K562 (cell line): ENCODE results near the gene METAP2. TPM values are rescaled to one million over a fixed set of nuclear protein-coding genes. Genes with fewer than 3 reads are reported as not detected.

ENCODE experiments used
- ATAC-seq: fragments of 200-7000 bp; cut with Tn5 transposase; 3 replicates; pipeline ENCODE4 v1.9.1; 2020; ENCODE audit warnings: moderate library complexity
- BruUV-seq: library from RNA; stranded (reverse); fragments of 400-500 nt; replicated peaks from 2 replicates; lab custom pipeline; 2021; lab: Mats Ljungman, UMichigan
- CTCF ChIA-PET: fragments of 300-600 bp; formaldehyde crosslinking; extraction: SDS; loops from one replicate; lab custom pipeline; 2021; ENCODE audit warnings: low intra/inter-chr PET ratio; lab: Yijun Ruan, JAX
- POLR2A ChIA-PET: fragments of 300-600, 350-650 bp; sonication (Branson Sonifier 250); formaldehyde crosslinking; extraction: SDS; loops from one replicate; lab custom pipeline; 2021; ENCODE audit warnings: antibody characterized with exemption, inconsistent platforms; lab: Yijun Ruan, JAX
- DNase-seq, 4 experiments: peaks; one replicate each; pipeline versions ENCODE4 v3.0.0 to v3.0.0-alpha.2; 2011 to 2018; ENCODE audit warnings: low spot score in 3 of 4, mixed read lengths in 3 of 4; ENCODE audit errors: extremely low read depth in 1 of 4
- FAIRE-seq: peaks from 2 replicates; lab custom pipeline; 2011; peaks lifted over from hg19 to GRCh38; lab: Jason Lieb, UNC
- H2AFZ ChIP-seq: 2 replicates; pipeline ENCODE4 v1.6.0; 2011; ENCODE audit warnings: low read depth, low read length, control low read depth, inconsistent platforms
- H3K27ac ChIP-seq: fragments of 200-600 bp; 3 replicates; pipeline ENCODE4 v1.8.0; 2011; ENCODE audit warnings: low read depth, mild to moderate bottlenecking, control low read depth, inconsistent platforms, low read length, moderate library complexity, mixed read lengths; ENCODE audit errors: extremely low read depth
- H3K27me3 ChIP-seq, 2 experiments: fragments of 300-600 bp in 1 of 2; 2 replicates in 1 of 2; 3 replicates in 1 of 2; pipeline versions ENCODE4 v1.6.0 to v1.8.0; 2011; ENCODE audit warnings: inconsistent platforms in 2 of 2, low read length in 2 of 2, mild to moderate bottlenecking in 1 of 2, mixed read lengths in 1 of 2, moderate library complexity in 1 of 2; ENCODE audit not compliant: control insufficient read depth in 2 of 2, insufficient read depth in 2 of 2
- H3K36me3 ChIP-seq: fragments of 300-600 bp; 3 replicates; pipeline ENCODE4 v1.8.0; 2011; ENCODE audit warnings: mild to moderate bottlenecking, low read length, inconsistent platforms; ENCODE audit not compliant: control insufficient read depth, insufficient read depth
- H3K4me1 ChIP-seq, 2 experiments: fragments of 200-600 bp in 1 of 2; replicated peaks in 1 of 2; 2 replicates in 1 of 2; 3 replicates in 1 of 2; pipeline versions ENCODE4 v1.5.1 to v1.8.0; 2011; ENCODE audit warnings: inconsistent platforms in 2 of 2, low read length in 2 of 2, mild to moderate bottlenecking in 1 of 2, mixed read lengths in 1 of 2, moderate library complexity in 1 of 2; ENCODE audit not compliant: control insufficient read depth in 2 of 2, insufficient read depth in 2 of 2
- H3K4me2 ChIP-seq: 2 replicates; pipeline ENCODE4 v1.6.1; 2011; ENCODE audit warnings: low read length, control low read depth, inconsistent platforms, mixed read lengths; ENCODE audit not compliant: insufficient read depth
- H3K4me3 ChIP-seq: fragments of 200-600 bp; sonication (generic), shearing (Covaris generic); 2 replicates; pipeline ENCODE4 v1.5.1; 2016; ENCODE audit warnings: control low read depth, inconsistent platforms
- H3K79me2 ChIP-seq: fragments of 200-600 bp; 3 replicates; pipeline ENCODE4 v1.8.0; 2011; ENCODE audit warnings: low read length, inconsistent platforms; ENCODE audit not compliant: control insufficient read depth, insufficient read depth
- H3K9ac ChIP-seq, 2 experiments: 2 replicates each; pipeline versions ENCODE4 v1.6.0 to v1.6.1; 2011; ENCODE audit warnings: low read depth in 2 of 2, low read length in 2 of 2, control low read depth in 1 of 2, inconsistent platforms in 1 of 2, mild to moderate bottlenecking in 1 of 2, mixed read lengths in 1 of 2; ENCODE audit not compliant: insufficient read depth in 1 of 2
- H3K9me1 ChIP-seq: one replicate; pipeline ENCODE4 v1.6.0; 2011; ENCODE audit warnings: inconsistent platforms, mild to moderate bottlenecking, low read length, moderate library complexity; ENCODE audit not compliant: control insufficient read depth, insufficient read depth
- H3K9me3 ChIP-seq: replicated peaks from 2 replicates; pipeline ENCODE4 v1.5.1; 2011; ENCODE audit warnings: low read depth, low read length, inconsistent platforms; ENCODE audit not compliant: control insufficient read depth, insufficient read depth
- H4K20me1 ChIP-seq: replicated peaks from 2 replicates; pipeline ENCODE4 v1.6.1; 2011; ENCODE audit warnings: low read length, inconsistent platforms, mixed read lengths; ENCODE audit not compliant: control insufficient read depth, insufficient read depth
- C11orf30 ChIP-seq: fragments of 450-650 bp; IDR thresholded peaks from 2 replicates; pipeline ENCODE4 v1.6.1; 2016; ENCODE audit warnings: low read depth, mild to moderate bottlenecking
- CBFA2T2 ChIP-seq: fragments of 450-650 bp; conservative IDR thresholded peaks from 2 replicates; pipeline ENCODE4 v1.6.1; 2017; ENCODE audit warnings: mild to moderate bottlenecking
- CBX3 ChIP-seq, 2 experiments: IDR thresholded peaks; 1 replicate in 1 of 2; 2 replicates in 1 of 2; pipeline ENCODE4 v1.6.1; 2012; ENCODE audit warnings: inconsistent platforms in 2 of 2, low read length in 2 of 2, borderline replicate concordance in 1 of 2, control low read depth in 1 of 2
- LARP7 ChIP-seq: fragments of 450-650 bp; IDR thresholded peaks from 2 replicates; pipeline ENCODE4 v1.6.1; 2016
- NFE2 ChIP-seq: IDR thresholded peaks from 2 replicates; pipeline ENCODE4 v1.6.1; 2014; ENCODE audit warnings: antibody characterized with exemption, low read depth
- PRPF4 ChIP-seq: fragments of 200-400 bp; formaldehyde crosslinking; IDR thresholded peaks from one replicate; pipeline ENCODE4 v1.6.1; 2017; ENCODE audit warnings: low read length, low read depth, mild to moderate bottlenecking; ENCODE audit not compliant: insufficient read depth, poor library complexity, severe bottlenecking
- RBBP5 ChIP-seq: fragments of 200-600 bp; sonication (generic); IDR thresholded peaks from 2 replicates; pipeline ENCODE4 v1.6.1; 2012; ENCODE audit warnings: borderline replicate concordance, mild to moderate bottlenecking, low read length, control low read depth, inconsistent platforms; ENCODE audit not compliant: insufficient read depth, poor library complexity, severe bottlenecking
- RBM34 ChIP-seq: fragments of 200-400 bp; formaldehyde crosslinking; IDR thresholded peaks from 2 replicates; pipeline ENCODE4 v1.6.1; 2018; ENCODE audit warnings: low read length, borderline replicate concordance; ENCODE audit not compliant: insufficient read depth
- ZNF217 ChIP-seq: sonication (generic); formaldehyde crosslinking; IDR thresholded peaks from 2 replicates; pipeline ENCODE4 v1.8.0; 2022; ENCODE audit warnings: mild to moderate bottlenecking, missing genetic modification reagents
- WGBS: fragments of 100-300 bp; shearing (Covaris generic); methylation state at CpG from one replicate; pipeline ENCODE4 v1.1.6; 2016; ENCODE audit warnings: low coverage, mixed read lengths; ENCODE audit not compliant: insufficient coverage; ENCODE audit errors: missing lambda C conversion rate; 5-methylcytosine and 5-hydroxymethylcytosine counted together
- in situ Hi-C: fragments of 300-500 bp; cut with MboI; formaldehyde crosslinking; loops from 4 replicates; pipeline ENCODE4 v1.15.0; 2018; ENCODE audit warnings: inconsistent platforms, mixed read lengths
- intact Hi-C: fragments of 100-400 bp; cut with micrococcal nuclease; formaldehyde crosslinking; loops from 2 replicates; pipeline ENCODE4 v1.14.2; 2022
- polyA plus RNA-seq, 8 experiments: library from polyadenylated mRNA; depleted of rRNA in 4 of 8; stranded (reverse) in 5 of 8; unstranded in 3 of 8; fragments of >200 nt; fragmentation: Nextera tagmentation in 2 of 8; fragmentation: Illumina TruSeq in 1 of 8; extraction: Ambion mirVana in 2 of 8; extraction: Trizol in 1 of 8; gene quantifications; 2 replicates each; pipeline versions ENCODE4 v1.2.1 to v1.2.3, GENCODE V29; 2011 to 2014; ENCODE audit warnings: inconsistent platforms in 1 of 8, missing spikeins in 1 of 8
- total RNA-seq, 7 experiments: library from RNA; depleted of rRNA in 6 of 7; stranded (reverse); fragments of >200 nt in 6 of 7; fragmentation: Illumina TruSeq in 2 of 7; extraction: Trizol in 2 of 7; gene quantifications; 2 replicates each; pipeline versions ENCODE4 v1.2.1 to v1.2.3, GENCODE V29; 2011 to 2021; ENCODE audit warnings: low replicate concordance in 1 of 7
- TF ChIP-seq, protein P1 (sequence below): fragments of 250-450 bp; sonication (Bioruptor Pico); IDR thresholded peaks from 2 replicates; pipeline ENCODE4 v1.4.0; 2020; ENCODE audit warnings: mild to moderate bottlenecking, moderate library complexity, borderline replicate concordance
- TF ChIP-seq, protein P2 (sequence below), 2 experiments: fragments of 450-650 bp in 1 of 2; sonication (generic) in 1 of 2; formaldehyde crosslinking; conservative IDR thresholded peaks; 2 replicates each; pipeline versions ENCODE4 v1.4.0 to v1.8.1; 2020 to 2022; ENCODE audit warnings: mild to moderate bottlenecking in 1 of 2, missing genetic modification reagents in 1 of 2
- TF ChIP-seq, protein P3 (sequence below): fragments of 450-650 bp; IDR thresholded peaks from 2 replicates; pipeline ENCODE4 v1.6.1; 2014; ENCODE audit warnings: low read depth, mild to moderate bottlenecking, moderate library complexity, borderline replicate concordance
- TF ChIP-seq, protein P4 (sequence below): fragments of 250-450 bp; sonication (Bioruptor Pico); IDR thresholded peaks from 2 replicates; pipeline ENCODE4 v1.8.0; 2022; ENCODE audit warnings: moderate library complexity, mild to moderate bottlenecking, inconsistent platforms
- TF ChIP-seq, protein P5 (sequence below): fragments of 450-650 bp; formaldehyde crosslinking; IDR thresholded peaks from 2 replicates; pipeline ENCODE4 v1.4.0; 2022; ENCODE audit warnings: mild to moderate bottlenecking, moderate library complexity

Gene METAP2
- total and polyA plus RNA-seq, 9 of the 15 experiments (the other 6 are each of a cell fraction or from before 2014, with no cell fraction given): 75.5 to 205 (median 164) TPM

DNA sequence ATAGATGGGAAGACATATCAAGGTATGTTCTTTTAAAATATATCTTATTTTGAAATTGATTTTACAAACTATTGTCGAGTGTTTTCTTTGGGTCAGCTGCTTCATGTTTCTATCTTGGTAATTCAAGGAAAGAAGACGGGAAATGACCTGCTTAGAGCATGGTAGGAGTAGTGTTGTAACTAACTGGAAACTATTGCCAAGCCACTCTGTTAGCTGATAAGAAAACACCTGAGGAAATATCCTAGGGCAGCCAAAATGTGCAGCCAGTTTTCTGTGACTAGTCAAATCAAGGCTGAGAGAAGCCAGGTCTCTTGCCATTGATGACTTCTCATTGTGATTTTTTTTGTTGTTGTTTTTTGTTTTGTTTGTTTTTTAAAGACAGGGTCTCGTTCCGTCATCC is 30.2 kb downstream of the METAP2 start:
- Histone ChIP-seq H3K9me1 (no peaks in the 10 kb centered on the region), H3K9ac (no peak overlapping the region), H4K20me1 (no peaks in the 10 kb centered on the region), H3K4me2 (no peak overlapping the region), H3K9me3 (no peaks in the 10 kb centered on the region), H3K36me3 (peaks cover 85% of the 10 kb centered on the region), H3K27ac (no peak overlapping the region), H3K27me3 (no peaks in the 10 kb centered on the region), H3K79me2 (peaks cover 29% of the 10 kb centered on the region; the same call in 2 of the 3 replicates), H2AFZ (no peak overlapping the region), H3K4me1 (no peaks in the 10 kb centered on the region), H3K4me3 (no peak overlapping the region)
- ATAC-seq (no peak), DNase-seq (no peak), FAIRE-seq (no peak)
- TF ChIP-seq, protein P1, sequence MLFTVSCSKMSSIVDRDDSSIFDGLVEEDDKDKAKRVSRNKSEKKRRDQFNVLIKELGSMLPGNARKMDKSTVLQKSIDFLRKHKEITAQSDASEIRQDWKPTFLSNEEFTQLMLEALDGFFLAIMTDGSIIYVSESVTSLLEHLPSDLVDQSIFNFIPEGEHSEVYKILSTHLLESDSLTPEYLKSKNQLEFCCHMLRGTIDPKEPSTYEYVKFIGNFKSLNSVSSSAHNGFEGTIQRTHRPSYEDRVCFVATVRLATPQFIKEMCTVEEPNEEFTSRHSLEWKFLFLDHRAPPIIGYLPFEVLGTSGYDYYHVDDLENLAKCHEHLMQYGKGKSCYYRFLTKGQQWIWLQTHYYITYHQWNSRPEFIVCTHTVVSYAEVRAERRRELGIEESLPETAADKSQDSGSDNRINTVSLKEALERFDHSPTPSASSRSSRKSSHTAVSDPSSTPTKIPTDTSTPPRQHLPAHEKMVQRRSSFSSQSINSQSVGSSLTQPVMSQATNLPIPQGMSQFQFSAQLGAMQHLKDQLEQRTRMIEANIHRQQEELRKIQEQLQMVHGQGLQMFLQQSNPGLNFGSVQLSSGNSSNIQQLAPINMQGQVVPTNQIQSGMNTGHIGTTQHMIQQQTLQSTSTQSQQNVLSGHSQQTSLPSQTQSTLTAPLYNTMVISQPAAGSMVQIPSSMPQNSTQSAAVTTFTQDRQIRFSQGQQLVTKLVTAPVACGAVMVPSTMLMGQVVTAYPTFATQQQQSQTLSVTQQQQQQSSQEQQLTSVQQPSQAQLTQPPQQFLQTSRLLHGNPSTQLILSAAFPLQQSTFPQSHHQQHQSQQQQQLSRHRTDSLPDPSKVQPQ (CRISPR knock-in tag): no peak
- TF ChIP-seq, protein P2, sequence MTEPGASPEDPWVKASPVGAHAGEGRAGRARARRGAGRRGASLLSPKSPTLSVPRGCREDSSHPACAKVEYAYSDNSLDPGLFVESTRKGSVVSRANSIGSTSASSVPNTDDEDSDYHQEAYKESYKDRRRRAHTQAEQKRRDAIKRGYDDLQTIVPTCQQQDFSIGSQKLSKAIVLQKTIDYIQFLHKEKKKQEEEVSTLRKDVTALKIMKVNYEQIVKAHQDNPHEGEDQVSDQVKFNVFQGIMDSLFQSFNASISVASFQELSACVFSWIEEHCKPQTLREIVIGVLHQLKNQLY (CRISPR knock-in tag; conservative IDR thresholded peaks at IDR 0.05): no peak
- TF ChIP-seq CBX3 (IDR thresholded peaks at IDR 0.05; ENCODE audit: borderline replicate concordance in 1 of 2, low read length in 2 of 2): no peak
- no peak for TF ChIP-seq LARP7
- TF ChIP-seq, protein P3, sequence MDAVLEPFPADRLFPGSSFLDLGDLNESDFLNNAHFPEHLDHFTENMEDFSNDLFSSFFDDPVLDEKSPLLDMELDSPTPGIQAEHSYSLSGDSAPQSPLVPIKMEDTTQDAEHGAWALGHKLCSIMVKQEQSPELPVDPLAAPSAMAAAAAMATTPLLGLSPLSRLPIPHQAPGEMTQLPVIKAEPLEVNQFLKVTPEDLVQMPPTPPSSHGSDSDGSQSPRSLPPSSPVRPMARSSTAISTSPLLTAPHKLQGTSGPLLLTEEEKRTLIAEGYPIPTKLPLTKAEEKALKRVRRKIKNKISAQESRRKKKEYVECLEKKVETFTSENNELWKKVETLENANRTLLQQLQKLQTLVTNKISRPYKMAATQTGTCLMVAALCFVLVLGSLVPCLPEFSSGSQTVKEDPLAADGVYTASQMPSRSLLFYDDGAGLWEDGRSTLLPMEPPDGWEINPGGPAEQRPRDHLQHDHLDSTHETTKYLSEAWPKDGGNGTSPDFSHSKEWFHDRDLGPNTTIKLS: no peak
- TF ChIP-seq RBM34: no peak
- TF ChIP-seq RBBP5: no peak
- no peak for TF ChIP-seq C11orf30
- no peak for TF ChIP-seq NFE2
- TF ChIP-seq, protein P4, sequence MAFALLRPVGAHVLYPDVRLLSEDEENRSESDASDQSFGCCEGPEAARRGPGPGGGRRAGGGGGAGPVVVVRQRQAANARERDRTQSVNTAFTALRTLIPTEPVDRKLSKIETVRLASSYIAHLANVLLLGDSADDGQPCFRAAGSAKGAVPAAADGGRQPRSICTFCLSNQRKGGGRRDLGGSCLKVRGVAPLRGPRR: no peak
- TF ChIP-seq, protein P5, sequence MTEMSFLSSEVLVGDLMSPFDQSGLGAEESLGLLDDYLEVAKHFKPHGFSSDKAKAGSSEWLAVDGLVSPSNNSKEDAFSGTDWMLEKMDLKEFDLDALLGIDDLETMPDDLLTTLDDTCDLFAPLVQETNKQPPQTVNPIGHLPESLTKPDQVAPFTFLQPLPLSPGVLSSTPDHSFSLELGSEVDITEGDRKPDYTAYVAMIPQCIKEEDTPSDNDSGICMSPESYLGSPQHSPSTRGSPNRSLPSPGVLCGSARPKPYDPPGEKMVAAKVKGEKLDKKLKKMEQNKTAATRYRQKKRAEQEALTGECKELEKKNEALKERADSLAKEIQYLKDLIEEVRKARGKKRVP (CRISPR knock-in tag): no peak
- TF ChIP-seq ZNF217 (CRISPR knock-in tag): no peak
- TF ChIP-seq CBFA2T2: no peak
- TF ChIP-seq PRPF4: no peak
- in situ Hi-C loops: no loop called here
- ChIA-PET CTCF (no interaction called here), POLR2A (no interaction called here)
- BruUV-seq: no TSS peak
- WGBS: 88% methylated on average over 3 of the region's 4 CpGs
- intact Hi-C loops: no loop called here
